ENCODE results near the gene ITPR2. TPM values are rescaled to one million over a fixed set of nuclear protein-coding genes. Genes with fewer than 3 reads are reported as not detected.
"Not testable (repeated sequence)": the region's sequence is repeated elsewhere in the genome, so short reads cannot be mapped to it uniquely, and the experiment has no call there.

Gene ITPR2
- total RNA-seq, 1 donor from 2014 or later: 16.3 TPM

DNA sequence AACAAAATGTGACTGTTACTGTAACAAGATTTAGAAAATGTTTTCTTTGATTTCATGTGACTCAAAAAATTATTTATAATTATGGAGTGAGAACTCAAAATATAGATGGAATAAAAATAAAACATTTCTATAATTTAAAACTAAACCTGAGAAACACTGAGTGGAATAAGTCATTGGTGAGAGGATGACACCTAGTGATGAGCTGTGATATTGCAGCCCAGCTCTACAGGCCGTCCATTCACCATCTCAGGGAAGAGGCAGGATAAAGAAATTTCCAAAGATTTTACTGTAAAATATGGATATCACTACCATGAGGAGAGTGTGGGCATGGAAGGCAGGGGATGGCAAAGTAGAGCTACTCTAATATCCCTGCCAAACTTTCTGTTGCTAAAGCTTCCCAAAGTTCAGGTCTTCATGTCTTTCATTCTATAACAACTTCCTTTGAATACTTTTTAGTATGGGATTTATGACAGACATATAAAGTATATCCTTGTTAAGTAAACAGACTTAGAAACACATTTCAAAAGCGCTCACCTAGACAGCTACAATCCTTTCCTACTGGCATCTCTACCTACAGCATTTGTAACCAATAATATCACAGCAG is 308.0 kb downstream of the ITPR2 start:
- no peak for DNase-seq (ENCODE audit: low read depth)
- Histone ChIP-seq H3K27me3 (ENCODE audit: control insufficient read depth, insufficient read depth, low read length) (no peaks in the 10 kb centered on the region), H3K4me3 (ENCODE audit: low read depth, low read length) (no peak overlapping the region), H3K36me3 (ENCODE audit: control insufficient read depth, insufficient read depth, low read length) (no peaks in the 10 kb centered on the region)
- TF ChIP-seq, protein P1, sequence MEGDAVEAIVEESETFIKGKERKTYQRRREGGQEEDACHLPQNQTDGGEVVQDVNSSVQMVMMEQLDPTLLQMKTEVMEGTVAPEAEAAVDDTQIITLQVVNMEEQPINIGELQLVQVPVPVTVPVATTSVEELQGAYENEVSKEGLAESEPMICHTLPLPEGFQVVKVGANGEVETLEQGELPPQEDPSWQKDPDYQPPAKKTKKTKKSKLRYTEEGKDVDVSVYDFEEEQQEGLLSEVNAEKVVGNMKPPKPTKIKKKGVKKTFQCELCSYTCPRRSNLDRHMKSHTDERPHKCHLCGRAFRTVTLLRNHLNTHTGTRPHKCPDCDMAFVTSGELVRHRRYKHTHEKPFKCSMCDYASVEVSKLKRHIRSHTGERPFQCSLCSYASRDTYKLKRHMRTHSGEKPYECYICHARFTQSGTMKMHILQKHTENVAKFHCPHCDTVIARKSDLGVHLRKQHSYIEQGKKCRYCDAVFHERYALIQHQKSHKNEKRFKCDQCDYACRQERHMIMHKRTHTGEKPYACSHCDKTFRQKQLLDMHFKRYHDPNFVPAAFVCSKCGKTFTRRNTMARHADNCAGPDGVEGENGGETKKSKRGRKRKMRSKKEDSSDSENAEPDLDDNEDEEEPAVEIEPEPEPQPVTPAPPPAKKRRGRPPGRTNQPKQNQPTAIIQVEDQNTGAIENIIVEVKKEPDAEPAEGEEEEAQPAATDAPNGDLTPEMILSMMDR (IDR thresholded peaks at IDR 0.05; ENCODE audit: insufficient read depth, low read length, poor library complexity, severe bottlenecking): peak; percentile 46

DNA sequence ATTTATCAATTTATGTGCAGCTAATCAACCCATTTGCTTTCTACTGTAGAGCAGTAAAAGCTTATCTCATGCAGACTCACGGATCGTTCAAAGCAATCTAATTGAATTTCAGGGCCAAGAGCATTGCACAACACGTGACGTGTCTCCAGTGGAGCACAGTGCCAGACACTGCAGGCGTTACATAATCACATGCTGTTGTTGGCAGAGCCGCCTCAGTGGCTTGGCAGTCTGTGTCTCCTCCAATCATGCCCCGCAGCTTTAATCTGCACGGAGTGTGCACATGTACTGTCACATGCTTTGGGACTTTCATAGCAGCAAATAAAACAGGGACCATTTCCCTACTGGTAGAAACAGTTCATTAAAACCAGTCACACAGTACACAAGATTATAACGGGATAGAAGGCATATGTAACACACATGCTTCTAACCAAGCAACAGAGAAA is 309.3 kb downstream of the ITPR2 start:
- Histone ChIP-seq H3K4me3 (ENCODE audit: low read depth, low read length) (no peak overlapping the region), H3K27me3 (ENCODE audit: control insufficient read depth, insufficient read depth, low read length) (no peaks in the 10 kb centered on the region), H3K36me3 (ENCODE audit: control insufficient read depth, insufficient read depth, low read length) (no peaks in the 10 kb centered on the region)
- DNase-seq (ENCODE audit: low read depth): peak; percentile 43
- TF ChIP-seq, protein P1 (IDR thresholded peaks at IDR 0.05; ENCODE audit: insufficient read depth, low read length, poor library complexity, severe bottlenecking): no peak

DNA sequence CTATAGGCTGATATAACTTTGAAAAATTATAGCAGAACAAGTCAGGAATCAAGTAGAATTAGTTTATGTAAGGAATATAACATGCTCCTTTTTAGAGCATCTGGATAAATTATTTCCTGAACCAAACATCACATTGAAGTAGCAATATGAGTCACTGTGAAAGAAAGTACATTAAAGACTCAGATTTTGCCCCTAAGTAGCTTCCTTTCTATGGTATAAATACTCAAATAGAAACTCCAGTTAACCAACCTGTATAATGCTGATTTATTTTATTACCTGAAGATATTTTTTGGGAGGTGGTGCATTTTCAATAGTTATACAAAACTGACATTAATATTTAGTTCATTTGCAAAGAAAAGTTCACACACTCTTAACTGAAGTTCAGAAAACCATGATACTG is 312.1 kb downstream of the ITPR2 start:
- Histone ChIP-seq H3K36me3 (ENCODE audit: control insufficient read depth, insufficient read depth, low read length) (no peaks in the 10 kb centered on the region), H3K4me3 (ENCODE audit: low read depth, low read length) (no peak overlapping the region), H3K27me3 (ENCODE audit: control insufficient read depth, insufficient read depth, low read length) (no peaks in the 10 kb centered on the region)
- no peak for DNase-seq (ENCODE audit: low read depth)
- TF ChIP-seq, protein P1 (IDR thresholded peaks at IDR 0.05; ENCODE audit: insufficient read depth, low read length, poor library complexity, severe bottlenecking): no peak

DNA sequence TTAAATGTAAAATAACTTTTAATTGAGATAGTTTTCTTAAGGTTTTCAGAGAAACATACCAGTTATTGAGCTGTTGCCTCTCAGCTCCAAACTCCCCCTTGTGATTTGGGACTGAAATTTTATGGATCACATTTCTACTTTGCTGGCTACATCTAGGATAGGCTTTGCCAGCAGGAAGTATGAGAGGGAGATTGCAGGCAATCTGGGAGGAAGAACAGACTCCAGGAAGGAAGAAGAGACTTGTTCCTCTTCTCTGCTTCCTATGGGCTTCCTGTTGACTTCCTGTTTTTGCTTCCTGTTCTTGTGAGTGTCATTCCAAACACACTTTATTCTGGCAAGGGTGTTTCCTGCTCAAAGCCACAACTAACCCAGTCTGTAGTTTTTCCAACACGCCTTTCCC is 312.9 kb downstream of the ITPR2 start:
- H3K27me3 ChIP-seq (ENCODE audit: control insufficient read depth, insufficient read depth, low read length): no peaks in the 10 kb centered on the region
- TF ChIP-seq, protein P1 (IDR thresholded peaks at IDR 0.05; ENCODE audit: insufficient read depth, low read length, poor library complexity, severe bottlenecking): no peak
- DNase-seq (ENCODE audit: low read depth): no peak
- no peaks in the 10 kb centered on the region for H3K36me3 ChIP-seq (ENCODE audit: control insufficient read depth, insufficient read depth, low read length)
- no peak overlapping the region for H3K4me3 ChIP-seq (ENCODE audit: low read depth, low read length)

DNA sequence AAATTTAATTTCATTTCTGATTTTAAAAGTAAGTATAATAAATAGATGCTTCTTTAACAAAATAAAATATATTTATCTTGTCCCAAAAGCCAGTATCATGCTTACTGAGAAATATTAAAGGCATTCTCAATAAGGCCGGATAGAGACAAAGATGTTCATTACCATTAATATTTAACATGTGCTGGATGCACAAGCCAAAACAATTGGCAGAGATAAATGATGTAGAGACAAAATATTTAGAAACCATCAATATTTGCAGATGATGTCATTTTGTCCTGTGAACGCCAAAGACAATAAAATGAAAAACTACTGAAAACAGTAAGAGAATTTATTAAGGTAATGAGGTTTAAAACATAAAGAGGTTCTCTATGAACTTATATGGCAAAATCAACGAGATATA is 313.5 kb downstream of the ITPR2 start:
- TF ChIP-seq, protein P1 (IDR thresholded peaks at IDR 0.05; ENCODE audit: insufficient read depth, low read length, poor library complexity, severe bottlenecking): no peak
- no peak for DNase-seq (ENCODE audit: low read depth)
- Histone ChIP-seq H3K27me3 (ENCODE audit: control insufficient read depth, insufficient read depth, low read length) (no peaks in the 10 kb centered on the region), H3K4me3 (ENCODE audit: low read depth, low read length) (no peak overlapping the region), H3K36me3 (ENCODE audit: control insufficient read depth, insufficient read depth, low read length) (no peaks in the 10 kb centered on the region)

DNA sequence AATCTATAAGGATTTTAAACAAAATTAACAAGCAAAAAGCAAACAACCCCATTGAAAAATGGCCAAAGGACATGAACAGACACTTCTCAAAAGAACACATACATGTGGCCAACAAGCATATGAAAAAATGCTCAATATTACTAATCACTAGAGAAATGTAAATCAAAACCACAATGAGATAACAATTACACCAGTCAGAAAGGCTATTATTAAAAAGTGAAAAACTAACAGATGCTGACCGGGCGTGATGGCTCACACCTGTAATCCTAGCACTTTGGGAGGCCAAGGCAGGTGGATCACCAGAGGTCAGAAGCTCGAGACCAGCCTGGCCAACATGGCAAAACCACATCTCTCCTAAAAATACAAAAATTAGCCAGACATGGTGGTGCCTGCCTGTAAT is 315.7 kb downstream of the ITPR2 start:
- not testable (repeated sequence) for H3K4me3 ChIP-seq (ENCODE audit: low read depth, low read length); DNase-seq (ENCODE audit: low read depth); H3K36me3 ChIP-seq (ENCODE audit: control insufficient read depth, insufficient read depth, low read length); H3K27me3 ChIP-seq (ENCODE audit: control insufficient read depth, insufficient read depth, low read length)

All from kidney epithelial cell (primary cell).